OCI-M2 (cell line): Measurements from ENCODE around the gene TNFRSF19.
"Not testable (repeated sequence)": the region's sequence is repeated elsewhere in the genome, so short reads cannot be mapped to it uniquely, and the experiment has no call there.

Experiments used
- DNase-seq: peaks from one replicate; lab custom pipeline; 2025; ENCODE audit not compliant: unreplicated experiment; lab: John Stamatoyannopoulos, UW

Gene TNFRSF19

GRCh38 chr13:23652909-23653726, 82.9 kb downstream of the TNFRSF19 start:
- no peak for DNase-seq

DNA sequence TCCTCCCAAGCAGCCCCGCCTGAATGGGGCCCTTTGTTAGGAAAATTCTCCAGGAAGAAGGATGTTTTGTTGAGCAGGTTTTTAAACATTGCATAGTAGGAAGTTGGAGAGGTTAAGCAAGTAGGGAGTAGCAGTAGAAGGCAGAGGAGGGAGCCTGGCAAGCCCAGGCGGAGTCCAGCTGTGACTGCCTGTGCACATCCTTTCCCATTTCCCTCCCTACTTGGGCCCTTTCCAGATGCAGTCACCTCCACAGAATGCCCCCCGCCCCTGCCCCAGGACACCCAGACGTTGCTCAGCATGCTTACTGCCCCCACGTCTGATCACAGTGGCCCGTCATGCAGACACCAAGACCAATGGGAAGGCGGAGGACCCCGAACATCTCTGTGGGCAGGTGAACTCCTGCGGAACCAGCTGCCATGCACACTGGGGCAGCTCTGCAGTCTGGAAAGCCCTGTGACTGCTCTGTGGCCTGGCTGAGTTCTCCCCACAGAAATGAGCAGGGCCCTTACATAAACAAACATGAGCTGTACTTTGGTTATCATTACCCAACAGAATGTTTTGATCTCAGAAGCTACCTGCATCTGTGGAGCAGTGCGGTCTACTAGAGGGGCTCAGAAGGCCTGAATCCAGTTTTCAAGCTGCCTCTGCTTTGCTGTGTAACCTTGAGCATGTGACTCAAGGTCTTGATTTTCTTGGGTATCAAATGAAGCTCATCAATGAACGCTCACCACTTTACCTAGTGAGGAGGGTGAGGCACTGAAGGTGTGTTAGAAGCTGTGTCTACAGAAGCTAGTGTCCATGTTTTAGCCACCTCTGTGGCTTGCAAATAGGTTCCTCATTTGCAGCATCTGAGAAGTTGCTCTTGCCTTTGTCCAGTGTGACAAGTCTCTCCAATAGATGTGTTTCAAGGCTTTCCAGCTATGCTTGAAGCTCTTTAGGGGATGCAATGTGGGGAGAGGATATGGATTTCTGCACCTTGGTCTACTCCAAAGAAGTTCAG, 84.2 kb downstream of the TNFRSF19 start:
- DNase-seq, result no peak

- DNase-seq, result no peak
Measured at GRCh38 chr13:23655321-23655720, 85.1 kb downstream of the TNFRSF19 start.

DNA sequence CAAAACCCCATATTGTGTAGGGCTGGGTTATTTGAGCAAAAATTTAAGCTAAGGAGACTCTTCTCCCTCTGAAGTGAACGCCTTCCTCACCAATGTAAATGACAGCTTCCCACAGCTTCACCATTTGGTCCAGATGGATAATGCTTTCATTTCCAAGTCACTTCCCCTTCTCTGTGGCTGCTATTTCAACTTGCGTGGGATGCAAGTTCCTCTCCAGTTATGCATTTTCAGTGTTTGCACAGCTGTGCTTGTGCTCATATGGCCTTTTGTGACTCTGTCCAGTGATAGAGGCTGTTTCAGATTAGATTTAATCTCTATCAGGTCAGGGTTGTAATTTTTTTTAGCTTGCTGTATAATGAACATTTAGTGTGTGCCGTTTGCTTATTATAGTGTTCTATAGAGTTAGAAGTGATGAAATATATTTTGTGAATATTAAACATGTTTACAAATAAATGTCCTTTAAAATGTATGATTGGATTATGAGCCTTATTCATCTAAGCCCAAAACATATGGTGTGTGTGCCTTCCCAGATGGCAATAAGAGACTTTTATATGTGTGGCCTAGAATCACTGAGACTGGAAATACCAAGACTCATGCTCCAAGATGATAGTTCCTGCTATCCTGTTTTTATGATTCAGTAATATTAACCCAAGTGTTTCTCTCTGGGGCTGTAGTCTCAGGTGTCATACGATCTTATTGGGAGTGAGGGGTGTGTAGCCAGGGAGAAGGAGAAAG, 86.6 kb downstream of the TNFRSF19 start:
- DNase-seq, result peak; percentile 9

- no peak for DNase-seq
Measured at GRCh38 chr13:23658929-23659541, 88.8 kb downstream of the TNFRSF19 start.

DNA sequence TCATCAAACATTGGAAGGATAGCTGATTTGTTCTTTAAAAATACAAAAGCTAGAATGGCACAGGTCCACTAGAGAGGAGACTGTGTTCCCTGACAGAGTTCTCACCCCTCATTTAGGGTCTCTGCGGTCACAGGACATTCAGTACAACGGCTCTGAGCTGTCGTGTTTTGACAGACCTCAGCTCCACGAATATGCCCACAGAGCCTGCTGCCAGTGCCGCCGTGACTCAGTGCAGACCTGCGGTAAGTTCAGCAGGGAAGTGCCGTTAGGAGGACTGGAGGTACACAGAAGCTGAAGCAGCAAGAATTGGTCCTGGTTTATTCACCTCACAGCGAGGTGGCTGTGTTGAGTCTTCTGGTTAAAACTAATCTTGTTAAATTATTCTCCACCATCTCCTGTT, 90.0 kb downstream of the TNFRSF19 start:
- no peak for DNase-seq

DNA sequence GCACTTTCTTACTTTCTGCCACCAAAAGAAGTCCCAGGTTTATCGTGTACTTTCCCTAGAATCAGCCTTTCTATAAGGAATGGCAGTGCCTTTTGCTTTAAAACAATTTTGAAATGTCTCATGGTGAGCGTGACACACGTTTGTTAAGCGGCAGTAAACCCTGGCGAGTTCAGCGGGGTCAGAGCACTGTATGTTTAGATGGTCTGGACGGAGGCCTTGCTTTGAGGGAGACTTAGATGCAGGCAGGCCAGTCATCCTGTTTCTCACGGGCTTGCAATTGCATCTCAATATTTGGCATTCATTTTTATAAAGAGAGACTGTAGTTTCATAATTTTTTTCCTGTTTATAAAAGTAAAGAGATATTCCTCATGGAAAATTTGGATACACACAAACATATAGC, 96.4 kb downstream of the TNFRSF19 start:
- DNase-seq, result no peak

DNA sequence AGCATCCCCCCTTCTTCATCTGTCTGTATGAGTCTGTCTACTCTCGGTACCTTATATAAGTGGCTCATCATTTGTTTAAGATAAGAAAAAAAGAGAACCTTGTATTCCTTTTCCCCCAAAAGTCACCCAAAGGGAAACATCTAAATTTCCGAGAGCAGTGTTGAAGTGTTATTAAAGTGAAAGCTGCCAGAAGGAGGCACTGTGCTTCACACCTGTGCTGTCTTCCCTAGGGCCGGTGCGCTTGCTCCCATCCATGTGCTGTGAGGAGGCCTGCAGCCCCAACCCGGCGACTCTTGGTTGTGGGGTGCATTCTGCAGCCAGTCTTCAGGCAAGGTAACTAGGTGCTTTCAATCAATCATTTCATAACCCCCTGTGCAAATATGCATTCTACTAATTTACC, 97.5 kb downstream of the TNFRSF19 start:
- DNase-seq, result no peak

DNA sequence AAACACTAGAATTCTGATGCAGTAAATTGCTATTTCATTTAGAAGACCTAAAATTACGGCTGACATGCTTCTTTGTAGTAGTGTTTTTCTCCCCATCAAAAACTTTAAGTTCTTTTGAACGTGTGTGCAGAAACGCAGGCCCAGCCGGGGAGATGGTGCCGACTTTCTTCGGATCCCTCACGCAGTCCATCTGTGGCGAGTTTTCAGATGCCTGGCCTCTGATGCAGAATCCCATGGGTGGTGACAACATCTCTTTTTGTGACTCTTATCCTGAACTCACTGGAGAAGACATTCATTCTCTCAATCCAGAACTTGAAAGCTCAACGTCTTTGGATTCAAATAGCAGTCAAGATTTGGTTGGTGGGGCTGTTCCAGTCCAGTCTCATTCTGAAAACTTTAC, 98.3 kb downstream of the TNFRSF19 start:
- no peak for DNase-seq

- no peak for DNase-seq
Measured at GRCh38 chr13:23670793-23671192, 100.6 kb downstream of the TNFRSF19 start.

GRCh38 chr13:23671377-23671776, 101.2 kb downstream of the TNFRSF19 start:
- no peak for DNase-seq

DNA sequence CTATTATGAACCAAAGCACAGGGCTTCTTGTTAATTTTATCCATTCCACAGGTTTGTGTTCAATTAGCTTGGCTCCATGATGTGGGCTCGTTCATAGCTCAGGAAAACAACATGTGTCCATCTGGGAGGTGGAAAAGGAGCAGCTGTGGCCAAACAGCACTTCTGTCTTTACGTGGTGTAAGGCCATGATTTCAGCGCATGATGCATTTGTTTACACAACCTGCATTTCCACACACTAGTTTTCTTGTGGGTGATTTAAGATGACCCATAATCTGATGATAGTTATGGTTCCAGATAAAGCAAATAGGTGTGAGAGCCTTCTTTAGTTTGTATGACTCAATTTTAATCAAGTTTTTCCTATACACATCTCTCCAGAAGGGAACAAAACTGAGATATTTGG, 101.7 kb downstream of the TNFRSF19 start:
- no peak for DNase-seq

DNA sequence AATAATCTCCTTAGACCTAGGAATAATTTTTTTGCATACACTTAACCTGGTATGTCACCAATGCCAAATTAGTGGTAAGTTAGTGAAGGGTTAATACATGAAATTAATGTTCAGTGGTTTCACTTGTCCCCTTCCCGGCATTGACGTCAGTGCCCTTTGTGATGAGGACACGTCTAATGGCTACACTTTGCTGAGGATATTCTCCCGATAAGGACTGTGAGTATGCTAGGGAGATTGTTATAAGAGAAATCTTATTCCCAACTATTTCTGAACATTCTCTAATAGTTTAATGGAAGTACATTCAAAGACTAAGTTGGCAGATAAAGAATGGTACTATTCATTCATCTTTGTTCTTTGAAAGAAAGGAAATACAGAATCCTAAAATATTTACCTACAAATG, 102.4 kb downstream of the TNFRSF19 start:
- DNase-seq, result no peak

GRCh38 chr13:23673354-23673753, 103.1 kb downstream of the TNFRSF19 start:
- no peak for DNase-seq

GRCh38 chr13:23673867-23674605, 103.8 kb downstream of the TNFRSF19 start:
- DNase-seq, result no peak

DNA sequence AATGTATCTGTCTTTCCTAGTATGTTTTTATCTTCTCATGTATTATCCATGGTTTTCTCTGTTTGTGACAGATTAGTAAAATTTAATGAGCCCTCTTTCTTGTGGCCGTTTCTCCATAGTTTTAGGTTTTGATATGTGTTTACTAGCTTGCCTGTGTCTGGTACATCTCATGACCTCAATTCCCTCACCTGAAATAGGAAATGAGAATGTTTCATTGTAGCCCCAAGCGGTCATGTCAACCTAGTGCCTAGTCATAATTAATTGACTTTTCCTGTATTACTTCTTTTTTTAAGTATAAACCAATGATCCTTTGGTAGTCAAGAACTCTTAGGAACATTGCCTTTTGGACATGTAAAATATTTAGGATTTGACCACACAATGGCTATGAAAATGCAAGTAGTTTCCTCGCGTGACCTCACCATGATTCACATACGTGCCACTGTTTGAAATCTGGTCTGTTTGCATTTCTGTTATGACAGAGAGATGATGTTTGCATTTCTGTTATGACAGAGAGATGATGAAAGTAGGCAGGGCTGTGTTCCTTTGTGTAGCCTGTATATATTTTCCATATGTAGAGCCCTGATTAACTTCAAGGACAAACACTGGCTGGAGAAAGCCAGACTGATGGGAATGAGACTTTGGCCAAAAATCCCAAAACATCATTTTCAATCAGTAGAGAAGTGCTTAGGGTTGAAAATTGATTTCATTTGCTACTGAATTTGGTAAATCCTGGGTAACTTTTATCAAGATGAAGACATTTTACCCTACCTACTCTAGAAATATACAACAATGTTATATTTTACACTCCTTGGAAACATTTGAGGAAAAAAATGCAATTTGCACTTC, 104.8 kb downstream of the TNFRSF19 start:
- DNase-seq, result no peak

DNA sequence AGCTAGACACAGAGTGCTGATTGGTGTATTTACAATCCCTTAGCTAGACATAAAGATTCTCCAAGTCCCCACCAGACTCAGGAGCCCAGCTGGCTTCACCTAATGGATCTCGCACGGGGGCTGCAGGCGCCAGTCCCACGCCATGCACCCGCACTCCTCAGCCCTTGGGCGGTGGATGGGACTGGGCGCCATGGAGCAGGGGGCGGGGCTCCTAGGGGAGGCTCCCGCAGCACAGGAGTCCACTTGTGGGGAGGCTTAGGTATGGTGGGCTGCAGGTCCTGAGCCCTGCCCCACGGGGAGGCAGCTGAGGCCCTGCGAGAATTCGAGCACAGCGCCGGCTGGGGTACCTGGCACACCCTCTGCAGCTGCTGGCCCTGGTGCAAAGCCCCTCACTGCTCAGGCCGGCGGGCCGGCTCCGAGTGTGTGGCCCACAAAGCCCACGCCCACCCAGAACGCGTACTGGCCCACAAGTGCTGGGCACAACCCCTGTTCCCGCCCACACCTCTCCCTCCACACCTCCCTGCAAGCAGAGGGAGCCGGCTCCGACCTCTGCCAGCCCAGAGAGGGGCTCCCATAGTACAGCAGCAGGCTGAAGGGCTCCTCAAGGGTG, 107.6 kb downstream of the TNFRSF19 start:
- not testable (repeated sequence) for DNase-seq

DNA sequence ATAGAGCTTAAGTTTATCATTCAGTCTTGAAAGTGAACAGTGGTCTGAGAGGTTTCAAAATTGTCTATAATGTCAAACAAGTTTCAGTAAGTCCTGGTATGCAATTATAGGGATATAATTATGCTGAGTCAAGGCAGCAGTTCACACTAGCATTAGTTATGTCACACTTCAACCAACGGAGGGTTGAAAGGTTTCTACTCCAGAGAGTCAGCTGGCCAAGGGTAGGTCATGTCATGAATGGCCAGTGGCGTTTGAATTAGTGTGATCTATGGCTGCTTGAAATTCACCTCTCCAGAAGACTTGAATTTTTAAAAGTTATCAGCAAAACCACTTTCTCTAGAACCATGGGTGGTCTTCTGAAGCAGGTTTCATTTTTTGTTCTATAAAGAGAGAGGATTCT, 108.6 kb downstream of the TNFRSF19 start:
- DNase-seq, result no peak

GRCh38 chr13:23679220-23679619, 109.0 kb downstream of the TNFRSF19 start:
- DNase-seq, result no peak
